HepG2 (cell line): ENCODE data around the gene SNX27. TPM values are rescaled to one million over a fixed set of nuclear protein-coding genes. Genes with fewer than 3 reads are reported as not detected.

Source experiments
- ATAC-seq: fragments of 200-7000 bp; cut with Tn5 transposase; 3 replicates; pipeline ENCODE4 v1.9.1; 2020; ENCODE audit warnings: mild to moderate bottlenecking, moderate library complexity
- BruUV-seq: library from RNA; stranded (reverse); fragments of 400-500 nt; replicated peaks from 2 replicates; lab custom pipeline; 2021; lab: Mats Ljungman, UMichigan
- CTCF ChIA-PET: fragments of 300-600 bp; formaldehyde crosslinking; extraction: SDS; loops from one replicate; lab custom pipeline; 2021; ENCODE audit warnings: low total read pairs, inconsistent platforms, low intra/inter-chr PET ratio; lab: Yijun Ruan, JAX
- POLR2A ChIA-PET: fragments of 350-600 bp; sonication (Branson Sonifier 250); formaldehyde crosslinking; loops from one replicate; lab custom pipeline; 2020; ENCODE audit warnings: antibody characterized with exemption, inconsistent platforms; lab: Yijun Ruan, JAX
- DNase-seq: peaks from one replicate; pipeline ENCODE4 v3.0.0-alpha.2; 2015; ENCODE audit warnings: low spot score
- FAIRE-seq: peaks from 3 replicates; lab custom pipeline; 2011; peaks lifted over from hg19 to GRCh38; lab: Jason Lieb, UNC
- H2AFZ ChIP-seq: one replicate; pipeline ENCODE4 v1.6.1; 2011; ENCODE audit warnings: low read length, inconsistent platforms
- H3K27ac ChIP-seq: fragments of 300-600 bp; 3 replicates; pipeline ENCODE4 v1.8.0; 2011; ENCODE audit warnings: mixed run types, mild to moderate bottlenecking, mixed read lengths, low read length, inconsistent platforms; ENCODE audit not compliant: insufficient read depth; ENCODE audit errors: extremely low read length
- H3K27me3 ChIP-seq, 2 experiments: fragments of 200-600 bp in 1 of 2; 2 replicates in 1 of 2; 3 replicates in 1 of 2; pipeline versions ENCODE4 v1.6.0 to v1.8.0; 2011; ENCODE audit warnings: low read length in 2 of 2, mild to moderate bottlenecking in 2 of 2, moderate library complexity in 2 of 2, inconsistent platforms in 1 of 2; ENCODE audit not compliant: insufficient read depth in 2 of 2, control insufficient read depth in 1 of 2
- H3K36me3 ChIP-seq, 2 experiments: fragments of 200-600 bp in 1 of 2; replicated peaks in 1 of 2; 2 replicates in 1 of 2; 3 replicates in 1 of 2; pipeline versions ENCODE4 v1.5.1 to v1.8.0; 2011; ENCODE audit warnings: low read length in 2 of 2, inconsistent platforms in 1 of 2; ENCODE audit not compliant: insufficient read depth in 2 of 2, control insufficient read depth in 1 of 2
- H3K4me1 ChIP-seq: 2 replicates; pipeline ENCODE4 v1.5.1; 2012; ENCODE audit warnings: low read length, inconsistent platforms; ENCODE audit not compliant: insufficient read depth
- H3K4me2 ChIP-seq: 2 replicates; pipeline ENCODE4 v1.6.0; 2011; ENCODE audit warnings: low read depth, low read length, inconsistent platforms
- H3K4me3 ChIP-seq, 3 experiments: fragments of 200-600 bp in 1 of 3; sonication (generic), shearing (Covaris generic) in 1 of 3; replicated peaks in 1 of 3; 2 replicates each; pipeline ENCODE4 v1.5.1; 2011 to 2016; ENCODE audit warnings: low read length in 3 of 3, inconsistent platforms in 2 of 3, low read depth in 2 of 3, mild to moderate bottlenecking in 2 of 3, control low read depth in 1 of 3, mixed read lengths in 1 of 3; ENCODE audit not compliant: insufficient read depth in 1 of 3
- H3K79me2 ChIP-seq: one replicate; pipeline ENCODE4 v1.6.1; 2011; ENCODE audit warnings: low read length, inconsistent platforms; ENCODE audit not compliant: insufficient read depth
- H3K9ac ChIP-seq: 2 replicates; pipeline ENCODE4 v1.6.0; 2011; ENCODE audit warnings: mild to moderate bottlenecking, low read depth, low read length, inconsistent platforms; ENCODE audit not compliant: insufficient read depth
- H3K9me3 ChIP-seq: 2 replicates; pipeline ENCODE4 v1.5.1; 2012; ENCODE audit warnings: mild to moderate bottlenecking, low read length
- H4K20me1 ChIP-seq: 2 replicates; pipeline ENCODE4 v1.6.0; 2011; ENCODE audit warnings: inconsistent platforms, mild to moderate bottlenecking, low read length, moderate library complexity; ENCODE audit not compliant: insufficient read depth
- CEBPB ChIP-seq: IDR thresholded peaks from 2 replicates; pipeline ENCODE4 v1.6.1; 2011; ENCODE audit warnings: low read depth, low read length, improper control_type of control experiment, borderline replicate concordance
- CENPT ChIP-seq: sonication (generic); formaldehyde crosslinking; IDR thresholded peaks from 2 replicates; pipeline ENCODE4 v1.8.0; 2022; ENCODE audit warnings: low read depth, mild to moderate bottlenecking, moderate library complexity, missing genetic modification reagents
- SNAPC2 ChIP-seq: sonication (generic); formaldehyde crosslinking; IDR thresholded peaks from 2 replicates; pipeline ENCODE4 v1.8.1; 2022; ENCODE audit warnings: mild to moderate bottlenecking, missing genetic modification reagents
- ZFP36L2 ChIP-seq: sonication (generic); formaldehyde crosslinking; IDR thresholded peaks from 2 replicates; pipeline ENCODE4 v1.4.0; 2020; ENCODE audit warnings: missing genetic modification reagents
- WGBS: methylation state at CpG from one replicate; pipeline ENCODE4 v1.1.6; 2017; ENCODE audit warnings: low lambda C conversion rate; 5-methylcytosine and 5-hydroxymethylcytosine counted together
- in situ Hi-C: cut with HindIII; loops from 2 replicates; pipeline ENCODE4 v1.10.0; 2017; ENCODE audit warnings: low pct_unique_long_range_greater_than_20kb; ENCODE audit not compliant: extremely low pct_ligation_motif_present
- intact Hi-C: fragments of 100-400 bp; cut with micrococcal nuclease; formaldehyde crosslinking; loops from one replicate; pipeline ENCODE4 v1.10.0; 2022; ENCODE audit not compliant: unreplicated experiment
- polyA plus RNA-seq, 8 experiments: library from polyadenylated mRNA; depleted of rRNA in 3 of 8; stranded (reverse) in 7 of 8; unstranded in 1 of 8; fragments of >200 nt; fragmentation: Illumina TruSeq in 4 of 8; extraction: Trizol in 4 of 8; gene quantifications; 2 replicates each; pipeline versions ENCODE4 v1.2.1 to v1.2.3, GENCODE V29; 2011 to 2016; ENCODE audit warnings: low read depth in 4 of 8, missing spikeins in 1 of 8, mixed read lengths in 1 of 8; ENCODE audit not compliant: insufficient read depth in 1 of 8
- total RNA-seq, 5 experiments: library from RNA; depleted of rRNA; stranded (reverse); fragments of >200 nt; fragmentation: Illumina TruSeq; extraction: Trizol; gene quantifications; 2 replicates each; pipeline ENCODE4 v1.2.3, GENCODE V29; 2016; ENCODE audit warnings: low read depth in 1 of 5
- TF ChIP-seq, protein P1 (sequence below): sonication (generic); formaldehyde crosslinking; IDR thresholded peaks from 2 replicates; pipeline ENCODE4 v1.5.0; 2020; ENCODE audit warnings: missing genetic modification reagents
- TF ChIP-seq, protein P2 (sequence below): IDR thresholded peaks from 2 replicates; pipeline ENCODE4 v1.6.1; 2012; ENCODE audit warnings: low read length, improper control_type of control experiment
- TF ChIP-seq, protein P3 (sequence below): sonication (generic); formaldehyde crosslinking; IDR thresholded peaks from 2 replicates; pipeline ENCODE4 v1.8.1; 2023; ENCODE audit warnings: mild to moderate bottlenecking, missing genetic modification reagents

The SNX27 gene
- total and polyA plus RNA-seq, 2 of the 13 experiments (the other 11 are each of a cell fraction or from before 2014, with no cell fraction given): 14.4 to 17.8 TPM

DNA sequence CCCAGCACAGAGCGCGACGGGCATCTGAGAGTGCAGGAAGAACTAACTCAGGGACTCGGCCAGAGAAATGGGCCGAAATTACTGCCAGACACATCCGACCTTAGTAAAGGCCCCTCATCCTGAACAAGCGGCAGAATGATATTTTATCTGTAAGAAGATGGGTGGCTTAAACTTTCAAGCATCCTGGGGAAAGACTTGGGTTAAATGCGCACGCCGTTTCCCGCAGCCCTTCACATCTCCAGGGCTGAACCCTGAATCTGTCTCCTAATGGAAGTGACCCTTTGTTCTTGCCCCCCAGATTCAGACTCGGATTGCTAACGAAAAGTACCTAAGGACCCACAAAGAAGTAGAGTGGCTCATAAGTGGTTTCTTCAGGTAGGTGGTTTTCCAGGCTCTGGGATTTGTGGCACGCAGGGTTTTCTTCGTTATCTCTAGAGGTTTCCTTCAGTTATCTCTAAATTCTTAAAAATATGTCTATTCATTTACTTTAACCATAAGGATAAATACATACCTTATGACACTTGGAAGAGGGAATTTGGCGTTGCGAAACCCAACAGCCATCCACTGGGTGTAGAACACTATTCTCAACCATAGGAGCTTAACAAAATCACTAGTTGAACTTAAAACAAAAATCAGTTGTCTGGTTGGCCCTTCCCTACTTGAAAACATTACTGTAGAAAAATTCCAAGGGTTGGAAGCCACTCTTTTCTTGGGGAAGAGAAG, 110.1 kb downstream of the SNX27 start:
- ATAC-seq (no peak), FAIRE-seq (no peak), DNase-seq (no peak)
- CTCF ChIA-PET: no interaction called here
- peaks cover 3 to 34% of the 10 kb centered on the region in 2 experiments for H3K27me3 ChIP-seq
- H3K9ac ChIP-seq: no peak overlapping the region
- H3K27ac ChIP-seq: no peak overlapping the region
- TF ChIP-seq CEBPB (peak; percentile 46; the same call in 1 of the 2 replicates), SNAPC2 (CRISPR knock-in tag) (no peak), CENPT (CRISPR knock-in tag) (no peak), ZFP36L2 (CRISPR knock-in tag) (no peak)
- TF ChIP-seq, protein P1, sequence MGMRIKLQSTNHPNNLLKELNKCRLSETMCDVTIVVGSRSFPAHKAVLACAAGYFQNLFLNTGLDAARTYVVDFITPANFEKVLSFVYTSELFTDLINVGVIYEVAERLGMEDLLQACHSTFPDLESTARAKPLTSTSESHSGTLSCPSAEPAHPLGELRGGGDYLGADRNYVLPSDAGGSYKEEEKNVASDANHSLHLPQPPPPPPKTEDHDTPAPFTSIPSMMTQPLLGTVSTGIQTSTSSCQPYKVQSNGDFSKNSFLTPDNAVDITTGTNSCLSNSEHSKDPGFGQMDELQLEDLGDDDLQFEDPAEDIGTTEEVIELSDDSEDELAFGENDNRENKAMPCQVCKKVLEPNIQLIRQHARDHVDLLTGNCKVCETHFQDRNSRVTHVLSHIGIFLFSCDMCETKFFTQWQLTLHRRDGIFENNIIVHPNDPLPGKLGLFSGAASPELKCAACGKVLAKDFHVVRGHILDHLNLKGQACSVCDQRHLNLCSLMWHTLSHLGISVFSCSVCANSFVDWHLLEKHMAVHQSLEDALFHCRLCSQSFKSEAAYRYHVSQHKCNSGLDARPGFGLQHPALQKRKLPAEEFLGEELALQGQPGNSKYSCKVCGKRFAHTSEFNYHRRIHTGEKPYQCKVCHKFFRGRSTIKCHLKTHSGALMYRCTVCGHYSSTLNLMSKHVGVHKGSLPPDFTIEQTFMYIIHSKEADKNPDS (CRISPR knock-in tag): no peak
- TF ChIP-seq, protein P2, sequence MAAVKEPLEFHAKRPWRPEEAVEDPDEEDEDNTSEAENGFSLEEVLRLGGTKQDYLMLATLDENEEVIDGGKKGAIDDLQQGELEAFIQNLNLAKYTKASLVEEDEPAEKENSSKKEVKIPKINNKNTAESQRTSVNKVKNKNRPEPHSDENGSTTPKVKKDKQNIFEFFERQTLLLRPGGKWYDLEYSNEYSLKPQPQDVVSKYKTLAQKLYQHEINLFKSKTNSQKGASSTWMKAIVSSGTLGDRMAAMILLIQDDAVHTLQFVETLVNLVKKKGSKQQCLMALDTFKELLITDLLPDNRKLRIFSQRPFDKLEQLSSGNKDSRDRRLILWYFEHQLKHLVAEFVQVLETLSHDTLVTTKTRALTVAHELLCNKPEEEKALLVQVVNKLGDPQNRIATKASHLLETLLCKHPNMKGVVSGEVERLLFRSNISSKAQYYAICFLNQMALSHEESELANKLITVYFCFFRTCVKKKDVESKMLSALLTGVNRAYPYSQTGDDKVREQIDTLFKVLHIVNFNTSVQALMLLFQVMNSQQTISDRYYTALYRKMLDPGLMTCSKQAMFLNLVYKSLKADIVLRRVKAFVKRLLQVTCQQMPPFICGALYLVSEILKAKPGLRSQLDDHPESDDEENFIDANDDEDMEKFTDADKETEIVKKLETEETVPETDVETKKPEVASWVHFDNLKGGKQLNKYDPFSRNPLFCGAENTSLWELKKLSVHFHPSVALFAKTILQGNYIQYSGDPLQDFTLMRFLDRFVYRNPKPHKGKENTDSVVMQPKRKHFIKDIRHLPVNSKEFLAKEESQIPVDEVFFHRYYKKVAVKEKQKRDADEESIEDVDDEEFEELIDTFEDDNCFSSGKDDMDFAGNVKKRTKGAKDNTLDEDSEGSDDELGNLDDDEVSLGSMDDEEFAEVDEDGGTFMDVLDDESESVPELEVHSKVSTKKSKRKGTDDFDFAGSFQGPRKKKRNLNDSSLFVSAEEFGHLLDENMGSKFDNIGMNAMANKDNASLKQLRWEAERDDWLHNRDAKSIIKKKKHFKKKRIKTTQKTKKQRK: no peak
- TF ChIP-seq, protein P3, sequence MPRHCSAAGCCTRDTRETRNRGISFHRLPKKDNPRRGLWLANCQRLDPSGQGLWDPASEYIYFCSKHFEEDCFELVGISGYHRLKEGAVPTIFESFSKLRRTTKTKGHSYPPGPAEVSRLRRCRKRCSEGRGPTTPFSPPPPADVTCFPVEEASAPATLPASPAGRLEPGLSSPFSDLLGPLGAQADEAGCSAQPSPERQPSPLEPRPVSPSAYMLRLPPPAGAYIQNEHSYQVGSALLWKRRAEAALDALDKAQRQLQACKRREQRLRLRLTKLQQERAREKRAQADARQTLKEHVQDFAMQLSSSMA (CRISPR knock-in tag): no peak
- H3K4me2 ChIP-seq: peak overlapping the region; percentile 63
- no TSS peak for BruUV-seq
- no peaks in the 10 kb centered on the region for H3K9me3 ChIP-seq
- no peaks in the 10 kb centered on the region for H3K36me3 ChIP-seq
- no peaks in the 10 kb centered on the region for H4K20me1 ChIP-seq
- in situ Hi-C loops: no loop called here
- intact Hi-C loops: no loop called here
- no peak overlapping the region for H2AFZ ChIP-seq
- H3K4me1 ChIP-seq: peaks cover 40% of the 10 kb centered on the region
- peak overlapping the region in 2 of 3 experiments; percentile 35 to 57; a peak in 3 of 6 replicates for H3K4me3 ChIP-seq
- no peaks in the 10 kb centered on the region for H3K79me2 ChIP-seq
- POLR2A ChIA-PET: no interaction called here
- WGBS: 53% methylated on average over 17 of the region's 17 CpGs
